CD14-positive monocyte (primary cell): ENCODE results near the gene PTPRN2. TPM values are rescaled to one million over a fixed set of nuclear protein-coding genes. Genes with fewer than 3 reads are reported as not detected.

ENCODE experiments used
- DNase-seq, 3 donors: peaks; one replicate each; pipeline ENCODE4 v3.0.0-alpha.2; 2011 to 2022
- H2AFZ ChIP-seq: 2 replicates; pipeline ENCODE4 v1.6.0; 2012; ENCODE audit warnings: mild to moderate bottlenecking, low read depth, low read length, inconsistent platforms; ENCODE audit not compliant: insufficient read depth, poor library complexity, severe bottlenecking
- H3K27ac ChIP-seq, 2 donors: 1 replicate in 1 of 2; 2 replicates in 1 of 2; pipeline ENCODE4 v1.5.1; 2012 to 2013; ENCODE audit warnings: low read length in 2 of 2, control low read depth in 1 of 2, inconsistent platforms in 1 of 2, low read depth in 1 of 2, mild to moderate bottlenecking in 1 of 2
- H3K27me3 ChIP-seq, 2 donors: one replicate each; pipeline versions ENCODE4 v1.6.0 to v1.6.1; 2011 to 2013; ENCODE audit warnings: low read length in 2 of 2; ENCODE audit not compliant: control insufficient read depth in 2 of 2, insufficient read depth in 2 of 2
- H3K36me3 ChIP-seq, 2 donors: replicated peaks in 1 of 2; 1 replicate in 1 of 2; 2 replicates in 1 of 2; pipeline versions ENCODE4 v1.5.1 to v1.6.1; 2012 to 2013; ENCODE audit warnings: low read length in 2 of 2, control low read depth in 1 of 2, inconsistent platforms in 1 of 2, mild to moderate bottlenecking in 1 of 2; ENCODE audit not compliant: insufficient read depth in 2 of 2, control insufficient read depth in 1 of 2
- H3K4me1 ChIP-seq, 2 donors: 1 replicate in 1 of 2; 2 replicates in 1 of 2; pipeline versions ENCODE4 v1.5.1 to v1.6.1; 2012 to 2013; ENCODE audit warnings: low read length in 2 of 2, control low read depth in 1 of 2, inconsistent platforms in 1 of 2, mild to moderate bottlenecking in 1 of 2, moderate library complexity in 1 of 2; ENCODE audit not compliant: insufficient read depth in 2 of 2, control insufficient read depth in 1 of 2
- H3K4me2 ChIP-seq: replicated peaks from 2 replicates; pipeline ENCODE3; 2012; ENCODE audit warnings: low read length, moderate library complexity, mild to moderate bottlenecking; ENCODE audit not compliant: poor library complexity, severe bottlenecking; ENCODE audit errors: extremely low read depth
- H3K4me3 ChIP-seq, 3 experiments: fragments of 200-600 bp in 1 of 3; sonication (generic) in 1 of 3; replicated peaks in 1 of 3; 1 replicate in 2 of 3; 2 replicates in 1 of 3; pipeline ENCODE4 v1.5.1; 2011 to 2013; ENCODE audit warnings: low read length in 3 of 3, mild to moderate bottlenecking in 3 of 3, control low read depth in 2 of 3, low read depth in 2 of 3, inconsistent platforms in 1 of 3, moderate library complexity in 1 of 3
- H3K79me2 ChIP-seq: 2 replicates; pipeline ENCODE4 v1.6.0; 2012; ENCODE audit warnings: mild to moderate bottlenecking, control low read depth, inconsistent platforms, low read length, moderate library complexity; ENCODE audit not compliant: insufficient read depth
- H3K9ac ChIP-seq: 2 replicates; pipeline ENCODE4 v1.6.0; 2017; ENCODE audit warnings: low read length, mild to moderate bottlenecking; ENCODE audit not compliant: insufficient read depth, poor library complexity, severe bottlenecking
- H3K9me3 ChIP-seq, 2 donors: replicated peaks in 1 of 2; 1 replicate in 1 of 2; 2 replicates in 1 of 2; pipeline versions ENCODE4 v1.5.1 to v1.6.1; 2012 to 2013; ENCODE audit warnings: low read length in 2 of 2, control low read depth in 1 of 2; ENCODE audit not compliant: control insufficient read depth in 1 of 2, insufficient read depth in 1 of 2
- H4K20me1 ChIP-seq: 2 replicates; pipeline ENCODE4 v1.6.0; 2012; ENCODE audit warnings: mild to moderate bottlenecking, low read length, control low read depth, moderate library complexity; ENCODE audit not compliant: insufficient read depth
- H3K27ac Mint-ChIP-seq, 7 donors: one replicate each; pipeline ENCODE4 v1.8.0; 2020; ENCODE audit warnings: mild to moderate bottlenecking in 7 of 7, mixed read lengths in 7 of 7, moderate library complexity in 6 of 7, inconsistent platforms in 2 of 7
- H3K27me3 Mint-ChIP-seq, 3 donors: one replicate each; pipeline ENCODE4 v1.8.0; 2021 to 2022; ENCODE audit warnings: low read depth in 3 of 3, mild to moderate bottlenecking in 3 of 3, mixed read lengths in 3 of 3, moderate library complexity in 3 of 3, inconsistent platforms in 1 of 3
- H3K36me3 Mint-ChIP-seq, 2 donors: one replicate each; pipeline ENCODE4 v1.8.0; 2020; ENCODE audit warnings: mixed read lengths in 2 of 2, inconsistent platforms in 1 of 2, mild to moderate bottlenecking in 1 of 2
- H3K4me1 Mint-ChIP-seq: one replicate; pipeline ENCODE4 v1.8.0; 2020; ENCODE audit warnings: mild to moderate bottlenecking, mixed read lengths
- H3K4me3 Mint-ChIP-seq, 2 donors: one replicate each; pipeline ENCODE4 v1.8.0; 2020; ENCODE audit warnings: mild to moderate bottlenecking in 2 of 2, mixed read lengths in 2 of 2, moderate library complexity in 1 of 2
- H3K9me3 Mint-ChIP-seq, 7 donors: one replicate each; pipeline ENCODE4 v1.8.0; 2020 to 2022; ENCODE audit warnings: mixed read lengths in 7 of 7, mild to moderate bottlenecking in 6 of 7, moderate library complexity in 6 of 7, inconsistent platforms in 2 of 7
- CTCF ChIP-seq: fragments of 200-600 bp; IDR thresholded peaks from one replicate; pipeline ENCODE4 v1.8.0; 2022; ENCODE audit warnings: antibody characterized with exemption, mild to moderate bottlenecking
- WGBS: methylation state at CpG from one replicate; pipeline ENCODE4 v1.1.5; 2013; ENCODE audit warnings: missing lambda C conversion rate; ENCODE audit not compliant: insufficient coverage; 5-methylcytosine and 5-hydroxymethylcytosine counted together
- intact Hi-C, 2 donors: fragments of 100-400 bp; cut with micrococcal nuclease; formaldehyde crosslinking; loops; one replicate each; pipeline versions ENCODE4 v1.15.0 to v1.15.1; 2023
- polyA plus RNA-seq, 3 donors: library from polyadenylated mRNA; depleted of rRNA in 1 of 3; unstranded in 2 of 3; stranded (reverse) in 1 of 3; fragments of 300-500 nt in 2 of 3; fragments of >200 nt in 1 of 3; fragmentation: Illumina TruSeq in 2 of 3; gene quantifications; 1 replicate in 2 of 3; 2 replicates in 1 of 3; pipeline ENCODE4 v1.2.3, GENCODE V29; 2012 to 2021

PTPRN2 gene
- polyA plus RNA-seq, 3 donors = 0.25 to 1.4 (median 0.97) TPM

GRCh38 chr7:157739650-157740049 lies 848.0 kb downstream of the PTPRN2 start:
- intact Hi-C loops = no loop called here
- H3K36me3 Mint-ChIP-seq = no peaks in the 10 kb centered on the region
- WGBS = 94% methylated on average over 3 of the region's 6 CpGs

GRCh38 chr7:157739031-157739430 lies 848.6 kb downstream of the PTPRN2 start:
- no peak for TF ChIP-seq CTCF
- Histone ChIP-seq H3K9me3 (no peaks in the 10 kb centered on the region), H3K27me3 (no peaks in the 10 kb centered on the region), H3K27ac (no peak overlapping the region), H3K4me2 (no peak overlapping the region), H3K4me3 (no peak overlapping the region), H3K4me1 (no peaks in the 10 kb centered on the region), H4K20me1 (no peaks in the 10 kb centered on the region), H3K79me2 (no peaks in the 10 kb centered on the region), H3K9ac (no peak overlapping the region), H3K36me3 (no peaks in the 10 kb centered on the region), H2AFZ (no peak overlapping the region)
- Mint-ChIP-seq H3K36me3 (no peaks in the 10 kb centered on the region), H3K4me1 (no peaks in the 10 kb centered on the region), H3K4me3 (no peak overlapping the region), H3K27me3 (peaks cover 6 to 15% (median 9%) of the 10 kb centered on the region in 3 donors), H3K9me3 (peaks cover 0 to 3% (median 0%) of the 10 kb centered on the region in 7 donors), H3K27ac (no peak overlapping the region)
- 94% methylated on average over 3 of the region's 8 CpGs for WGBS
- intact Hi-C loops = no loop called here
- DNase-seq = no peak

More at GRCh38 chr7:157739650-157740049, 848.0 kb downstream of the PTPRN2 start:
- no peaks in the 10 kb centered on the region for H3K4me1 ChIP-seq
- H3K36me3 ChIP-seq = no peaks in the 10 kb centered on the region
- Mint-ChIP-seq H3K9me3 (no peaks in the 10 kb centered on the region), H3K4me3 (no peak overlapping the region), H3K27ac (peak overlapping the region in 1 of 7 donors; percentile 6), H3K4me1 (no peaks in the 10 kb centered on the region), H3K27me3 (peaks cover 5 to 15% (median 12%) of the 10 kb centered on the region in 3 donors)
- no peak for DNase-seq
- TF ChIP-seq CTCF = no peak
- H2AFZ ChIP-seq = no peak overlapping the region
- no peaks in the 10 kb centered on the region for H4K20me1 ChIP-seq
- no peak overlapping the region for H3K9ac ChIP-seq
- no peaks in the 10 kb centered on the region for H3K79me2 ChIP-seq
- H3K27me3 ChIP-seq = no peaks in the 10 kb centered on the region
- no peak overlapping the region for H3K27ac ChIP-seq
- no peaks in the 10 kb centered on the region for H3K9me3 ChIP-seq
- no peak overlapping the region for H3K4me3 ChIP-seq
- H3K4me2 ChIP-seq = no peak overlapping the region
